Panc1 (cell line): ENCODE results near the gene VAV3.

Source experiments
- POLR2AphosphoS5 ChIP-seq: IDR thresholded peaks from 2 replicates; pipeline ENCODE4 v1.6.1; 2012; ENCODE audit warnings: mild to moderate bottlenecking, low read depth, low read length, moderate library complexity
- TF ChIP-seq, protein P1 (sequence below): fragments of 450-650 bp; IDR thresholded peaks from 2 replicates; pipeline ENCODE4 v1.5.1; 2017; ENCODE audit warnings: mild to moderate bottlenecking
- TF ChIP-seq, protein P2 (sequence below), 2 experiments: IDR thresholded peaks; 2 replicates each; pipeline ENCODE4 v1.6.1; 2011 to 2012; ENCODE audit warnings: low read depth in 2 of 2, control low read depth in 1 of 2, low read length in 1 of 2, mild to moderate bottlenecking in 1 of 2, moderate library complexity in 1 of 2; ENCODE audit not compliant: insufficient read depth in 1 of 2

DNA sequence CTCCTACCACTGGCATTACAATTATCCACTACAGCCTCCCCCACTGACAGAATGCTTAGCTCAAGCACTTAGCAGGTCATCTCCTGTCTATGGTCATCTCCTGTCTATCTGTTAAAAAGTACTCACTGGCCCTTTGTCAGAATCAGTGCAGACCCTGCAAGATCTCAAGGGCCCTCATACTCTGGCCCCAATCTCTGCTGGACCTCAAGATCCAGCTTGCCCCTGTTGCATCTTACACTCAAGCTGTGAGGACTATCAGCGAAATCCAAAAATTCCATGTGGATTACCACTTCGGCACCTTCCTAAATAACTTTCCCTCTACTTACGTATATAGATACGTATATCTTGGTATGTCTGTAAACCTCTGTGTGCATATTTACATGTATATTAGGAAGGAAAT is 101.6 kb downstream of the VAV3 start:
- TF ChIP-seq, protein P1, sequence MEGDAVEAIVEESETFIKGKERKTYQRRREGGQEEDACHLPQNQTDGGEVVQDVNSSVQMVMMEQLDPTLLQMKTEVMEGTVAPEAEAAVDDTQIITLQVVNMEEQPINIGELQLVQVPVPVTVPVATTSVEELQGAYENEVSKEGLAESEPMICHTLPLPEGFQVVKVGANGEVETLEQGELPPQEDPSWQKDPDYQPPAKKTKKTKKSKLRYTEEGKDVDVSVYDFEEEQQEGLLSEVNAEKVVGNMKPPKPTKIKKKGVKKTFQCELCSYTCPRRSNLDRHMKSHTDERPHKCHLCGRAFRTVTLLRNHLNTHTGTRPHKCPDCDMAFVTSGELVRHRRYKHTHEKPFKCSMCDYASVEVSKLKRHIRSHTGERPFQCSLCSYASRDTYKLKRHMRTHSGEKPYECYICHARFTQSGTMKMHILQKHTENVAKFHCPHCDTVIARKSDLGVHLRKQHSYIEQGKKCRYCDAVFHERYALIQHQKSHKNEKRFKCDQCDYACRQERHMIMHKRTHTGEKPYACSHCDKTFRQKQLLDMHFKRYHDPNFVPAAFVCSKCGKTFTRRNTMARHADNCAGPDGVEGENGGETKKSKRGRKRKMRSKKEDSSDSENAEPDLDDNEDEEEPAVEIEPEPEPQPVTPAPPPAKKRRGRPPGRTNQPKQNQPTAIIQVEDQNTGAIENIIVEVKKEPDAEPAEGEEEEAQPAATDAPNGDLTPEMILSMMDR: no peak
- TF ChIP-seq, protein P2, sequence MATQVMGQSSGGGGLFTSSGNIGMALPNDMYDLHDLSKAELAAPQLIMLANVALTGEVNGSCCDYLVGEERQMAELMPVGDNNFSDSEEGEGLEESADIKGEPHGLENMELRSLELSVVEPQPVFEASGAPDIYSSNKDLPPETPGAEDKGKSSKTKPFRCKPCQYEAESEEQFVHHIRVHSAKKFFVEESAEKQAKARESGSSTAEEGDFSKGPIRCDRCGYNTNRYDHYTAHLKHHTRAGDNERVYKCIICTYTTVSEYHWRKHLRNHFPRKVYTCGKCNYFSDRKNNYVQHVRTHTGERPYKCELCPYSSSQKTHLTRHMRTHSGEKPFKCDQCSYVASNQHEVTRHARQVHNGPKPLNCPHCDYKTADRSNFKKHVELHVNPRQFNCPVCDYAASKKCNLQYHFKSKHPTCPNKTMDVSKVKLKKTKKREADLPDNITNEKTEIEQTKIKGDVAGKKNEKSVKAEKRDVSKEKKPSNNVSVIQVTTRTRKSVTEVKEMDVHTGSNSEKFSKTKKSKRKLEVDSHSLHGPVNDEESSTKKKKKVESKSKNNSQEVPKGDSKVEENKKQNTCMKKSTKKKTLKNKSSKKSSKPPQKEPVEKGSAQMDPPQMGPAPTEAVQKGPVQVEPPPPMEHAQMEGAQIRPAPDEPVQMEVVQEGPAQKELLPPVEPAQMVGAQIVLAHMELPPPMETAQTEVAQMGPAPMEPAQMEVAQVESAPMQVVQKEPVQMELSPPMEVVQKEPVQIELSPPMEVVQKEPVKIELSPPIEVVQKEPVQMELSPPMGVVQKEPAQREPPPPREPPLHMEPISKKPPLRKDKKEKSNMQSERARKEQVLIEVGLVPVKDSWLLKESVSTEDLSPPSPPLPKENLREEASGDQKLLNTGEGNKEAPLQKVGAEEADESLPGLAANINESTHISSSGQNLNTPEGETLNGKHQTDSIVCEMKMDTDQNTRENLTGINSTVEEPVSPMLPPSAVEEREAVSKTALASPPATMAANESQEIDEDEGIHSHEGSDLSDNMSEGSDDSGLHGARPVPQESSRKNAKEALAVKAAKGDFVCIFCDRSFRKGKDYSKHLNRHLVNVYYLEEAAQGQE (IDR thresholded peaks at IDR 0.05; ENCODE audit: insufficient read depth in 1 of 2, low read depth in 2 of 2, low read length in 1 of 2): no peak
- TF ChIP-seq POLR2AphosphoS5: no peak
